GM21717 (cell line): ENCODE data around the gene WNT1.

Experiments used
- ATAC-seq: cut with Tn5 transposase; IDR thresholded peaks from one replicate; pipeline ENCODE4 v1.9.1; 2021; ENCODE audit warnings: mild to moderate bottlenecking, moderate library complexity; ENCODE audit not compliant: unreplicated experiment

WNT1 gene

GRCh38 chr12:49026101-49026500 lies 48.0 kb downstream of the WNT1 start:
- no peak for ATAC-seq

GRCh38 chr12:49026678-49027480 lies 48.8 kb downstream of the WNT1 start:
- ATAC-seq: no peak

GRCh38 chr12:49027846-49028555 lies 49.9 kb downstream of the WNT1 start:
- ATAC-seq: no peak

GRCh38 chr12:49028666-49029275 lies 50.6 kb downstream of the WNT1 start:
- ATAC-seq: no peak

- no peak for ATAC-seq
These were observed 52.0 kb downstream of the WNT1 start for GRCh38 chr12:49030119-49030518.

GRCh38 chr12:49030714-49031572 lies 52.8 kb downstream of the WNT1 start:
- ATAC-seq: no peak

- ATAC-seq: no peak
These were observed 53.5 kb downstream of the WNT1 start for GRCh38 chr12:49031573-49032161.
